COLO668 (cell line): ENCODE measurements around the gene CCR1.
"Not testable (repeated sequence)": the region's sequence is repeated elsewhere in the genome, so short reads cannot be mapped to it uniquely, and the experiment has no call there.

Source experiments
- DNase-seq: peaks from one replicate; lab custom pipeline; 2025; ENCODE audit not compliant: unreplicated experiment; lab: John Stamatoyannopoulos, UW

CCR1 gene

GRCh38 chr3:46184469-46184868 is 23.6 kb downstream of the CCR1 start:
- DNase-seq = no peak

- DNase-seq = no peak
These were observed 24.8 kb downstream of the CCR1 start for GRCh38 chr3:46183330-46183729.

- no peak for DNase-seq
These were observed 39.3 kb downstream of the CCR1 start for GRCh38 chr3:46168583-46169345.

- peak; percentile 9 for DNase-seq
These were observed 44.5 kb downstream of the CCR1 start for GRCh38 chr3:46163556-46164041.

GRCh38 chr3:46162975-46163555 is 45.0 kb downstream of the CCR1 start:
- DNase-seq = peak; percentile 9

- DNase-seq = not testable (repeated sequence)
These were observed 50.4 kb downstream of the CCR1 start for GRCh38 chr3:46157685-46158084.

- DNase-seq = no peak
These were observed 53.8 kb downstream of the CCR1 start for GRCh38 chr3:46154311-46154710.
